ENCODE measurements around the gene TOMM34. TPM values are rescaled to one million over a fixed set of nuclear protein-coding genes. Genes with fewer than 3 reads are reported as not detected.

TOMM34 gene
- total and polyA plus RNA-seq, 9 of the 15 experiments (the other 6 are each of a cell fraction or from before 2014, with no cell fraction given): 18.1 to 69.4 (median 41.7) TPM

- TF ChIP-seq ATF4 (CRISPR knock-in tag; IDR thresholded peaks at IDR 0.05) (no peak), STAT6 (CRISPR knock-in tag; IDR thresholded peaks at IDR 0.05) (no peak), CBX3 (IDR thresholded peaks at IDR 0.05; ENCODE audit: borderline replicate concordance in 1 of 2, low read length in 2 of 2) (no peak), ZBTB2 (IDR thresholded peaks at IDR 0.05) (no peak), FOXA1 (IDR thresholded peaks at IDR 0.05; ENCODE audit: borderline replicate concordance) (no peak), DMBX1 (CRISPR knock-in tag; IDR thresholded peaks at IDR 0.05; ENCODE audit: borderline replicate concordance) (no peak), POLR2AphosphoS5 (IDR thresholded peaks at IDR 0.05; ENCODE audit: control insufficient read depth, insufficient read depth, low read depth, low read length) (no peak), U2AF2 (optimal IDR thresholded peaks at IDR 0.05; ENCODE audit: low read depth, low read length) (no peak), TAF1 (IDR thresholded peaks at IDR 0.05; ENCODE audit: control insufficient read depth, extremely low read depth, insufficient read depth, low read length, severe bottlenecking) (no peak), EHMT2 (IDR thresholded peaks at IDR 0.05) (no peak), L3MBTL2 (IDR thresholded peaks at IDR 0.05) (peak; percentile 70; the same call in 1 of the 2 replicates), ZNF766 (CRISPR knock-in tag; conservative IDR thresholded peaks at IDR 0.05) (0 out of 2 replicates have a peak, but pooled peaks have one; percentile 14), POLR2G (IDR thresholded peaks at IDR 0.05; ENCODE audit: low read depth, low read length) (no peak), HDGF (IDR thresholded peaks at IDR 0.05) (no peak)
- TF ChIP-seq, protein P1, sequence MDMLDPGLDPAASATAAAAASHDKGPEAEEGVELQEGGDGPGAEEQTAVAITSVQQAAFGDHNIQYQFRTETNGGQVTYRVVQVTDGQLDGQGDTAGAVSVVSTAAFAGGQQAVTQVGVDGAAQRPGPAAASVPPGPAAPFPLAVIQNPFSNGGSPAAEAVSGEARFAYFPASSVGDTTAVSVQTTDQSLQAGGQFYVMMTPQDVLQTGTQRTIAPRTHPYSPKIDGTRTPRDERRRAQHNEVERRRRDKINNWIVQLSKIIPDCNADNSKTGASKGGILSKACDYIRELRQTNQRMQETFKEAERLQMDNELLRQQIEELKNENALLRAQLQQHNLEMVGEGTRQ (CRISPR knock-in tag; IDR thresholded peaks at IDR 0.05): peak; percentile 59
- TF ChIP-seq, protein P2, sequence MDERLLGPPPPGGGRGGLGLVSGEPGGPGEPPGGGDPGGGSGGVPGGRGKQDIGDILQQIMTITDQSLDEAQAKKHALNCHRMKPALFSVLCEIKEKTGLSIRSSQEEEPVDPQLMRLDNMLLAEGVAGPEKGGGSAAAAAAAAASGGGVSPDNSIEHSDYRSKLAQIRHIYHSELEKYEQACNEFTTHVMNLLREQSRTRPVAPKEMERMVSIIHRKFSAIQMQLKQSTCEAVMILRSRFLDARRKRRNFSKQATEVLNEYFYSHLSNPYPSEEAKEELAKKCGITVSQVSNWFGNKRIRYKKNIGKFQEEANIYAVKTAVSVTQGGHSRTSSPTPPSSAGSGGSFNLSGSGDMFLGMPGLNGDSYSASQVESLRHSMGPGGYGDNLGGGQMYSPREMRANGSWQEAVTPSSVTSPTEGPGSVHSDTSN (CRISPR knock-in tag; IDR thresholded peaks at IDR 0.05; ENCODE audit: low read depth): no peak
- TF ChIP-seq, protein P2 (tag; conservative IDR thresholded peaks at IDR 0.05; ENCODE audit: low read depth): no peak
These were observed 19.0 kb upstream of the TOMM34 start (continued) for GRCh38 chr20:44979090-44979621.
